Ishikawa (cell line): Measurements from ENCODE around the gene SELENOT.

ENCODE experiments used
- CEBPB ChIP-seq: IDR thresholded peaks from 2 replicates; pipeline ENCODE4 v1.6.1; 2012
- CREB1 ChIP-seq: IDR thresholded peaks from 2 replicates; pipeline ENCODE4 v1.6.1; 2012; ENCODE audit warnings: low read depth
- EGR1 ChIP-seq: IDR thresholded peaks from 2 replicates; pipeline ENCODE4 v1.6.1; 2012
- EP300 ChIP-seq: IDR thresholded peaks from 2 replicates; pipeline ENCODE4 v1.6.1; 2012; ENCODE audit warnings: borderline replicate concordance
- FOXM1 ChIP-seq: IDR thresholded peaks from 2 replicates; pipeline ENCODE4 v1.6.1; 2012; ENCODE audit warnings: low read depth, borderline replicate concordance
- NFIC ChIP-seq: IDR thresholded peaks from 2 replicates; pipeline ENCODE4 v1.6.1; 2012
- RAD21 ChIP-seq: IDR thresholded peaks from 2 replicates; pipeline ENCODE4 v1.6.1; 2012; ENCODE audit warnings: low read depth
- TAF1 ChIP-seq: IDR thresholded peaks from 2 replicates; pipeline ENCODE4 v1.6.1; 2012; ENCODE audit warnings: low read depth, mild to moderate bottlenecking
- TCF12 ChIP-seq: IDR thresholded peaks from 2 replicates; pipeline ENCODE4 v1.6.1; 2012; ENCODE audit warnings: low read depth
- TEAD4 ChIP-seq: IDR thresholded peaks from 2 replicates; pipeline ENCODE4 v1.6.1; 2012
- YY1 ChIP-seq: IDR thresholded peaks from 2 replicates; pipeline ENCODE4 v1.6.1; 2012; ENCODE audit warnings: low read depth
- ZBTB7A ChIP-seq: IDR thresholded peaks from 2 replicates; pipeline ENCODE4 v1.6.1; 2012; ENCODE audit warnings: low read depth
- TF ChIP-seq, protein P1 (sequence below): IDR thresholded peaks from 2 replicates; pipeline ENCODE4 v1.6.1; 2012
- TF ChIP-seq, protein P2 (sequence below): IDR thresholded peaks from 2 replicates; pipeline ENCODE4 v1.6.1; 2012
- TF ChIP-seq, protein P3 (sequence below): IDR thresholded peaks from 2 replicates; pipeline ENCODE4 v1.6.1; 2012; ENCODE audit warnings: low read depth, mild to moderate bottlenecking

SELENOT gene

DNA sequence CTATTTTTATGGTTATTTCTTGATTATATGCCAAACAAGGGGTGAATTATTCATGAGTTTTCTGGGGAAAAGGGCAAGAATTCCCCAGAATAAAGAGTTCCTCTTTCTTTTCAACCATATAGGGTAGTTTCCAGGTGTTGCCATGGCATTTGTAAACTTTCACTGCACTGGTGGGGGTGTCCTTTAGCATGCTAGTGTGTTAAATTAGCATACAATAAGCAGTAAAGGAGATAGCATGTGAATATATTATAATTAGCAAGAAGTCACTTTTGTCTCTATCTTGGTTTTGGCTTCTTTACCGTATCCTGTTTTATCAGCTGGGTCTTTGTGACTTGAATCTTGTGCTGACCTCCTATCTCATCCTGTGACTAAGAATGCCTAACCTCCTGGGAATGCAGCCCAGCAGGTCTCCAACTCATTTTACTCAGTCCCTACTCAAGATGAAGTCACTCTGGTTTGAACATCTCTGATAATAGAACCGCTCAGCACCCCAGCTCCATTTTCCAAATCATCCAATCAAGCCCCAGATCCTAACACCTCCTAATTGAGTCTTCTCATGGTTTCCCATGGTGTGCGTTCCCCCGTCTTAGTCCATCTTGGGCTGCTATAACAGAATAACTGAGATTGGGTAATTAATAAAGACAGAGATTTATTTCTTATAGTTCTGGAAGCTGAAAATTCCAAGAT is 3.4 kb upstream of the SELENOT start:
- TF ChIP-seq TEAD4 (peak; percentile 73), EP300 (no peak)

DNA sequence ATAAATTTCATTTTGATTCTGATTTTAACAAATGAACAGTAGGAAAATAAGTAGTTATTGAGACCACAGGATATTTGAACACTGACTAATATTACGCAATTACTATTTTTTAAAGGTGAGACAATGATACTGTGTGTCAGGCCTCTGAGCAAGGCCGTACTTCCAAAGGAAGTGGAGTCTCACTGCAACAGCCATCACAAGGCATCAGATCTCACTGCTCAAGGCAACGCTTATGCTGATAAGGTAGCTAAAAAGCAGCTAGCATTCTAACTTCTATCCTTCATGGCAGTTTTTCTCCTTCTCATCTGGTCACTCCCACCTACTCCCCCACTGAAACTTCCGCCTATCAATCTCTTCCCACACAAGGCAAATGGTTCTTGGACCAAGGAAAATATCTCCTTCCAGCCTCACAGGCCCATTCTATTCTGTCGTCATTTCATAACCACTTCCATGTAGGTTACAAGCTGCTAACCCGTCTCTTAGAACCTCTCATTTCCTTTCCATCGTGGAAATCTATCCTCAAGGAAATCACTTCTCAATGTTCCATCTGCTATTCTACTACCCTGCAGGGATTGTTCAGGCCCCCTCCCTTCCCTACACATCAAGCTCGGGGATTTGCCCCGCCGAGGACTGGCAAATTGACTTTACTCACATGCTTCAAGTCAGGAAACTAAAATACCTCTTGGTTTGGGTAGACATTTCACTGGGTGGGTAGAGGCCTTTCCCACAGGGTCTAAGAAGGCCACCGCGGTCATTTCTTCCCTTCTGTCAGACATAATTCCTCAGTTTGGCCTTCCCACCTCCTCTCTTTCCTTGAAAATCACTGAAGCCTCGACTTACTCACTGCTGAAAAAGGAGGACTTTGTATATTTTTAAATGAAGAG is 2.2 kb upstream of the SELENOT start:
- TF ChIP-seq CEBPB: peak; percentile 68; the same call in 1 of the 2 replicates

DNA sequence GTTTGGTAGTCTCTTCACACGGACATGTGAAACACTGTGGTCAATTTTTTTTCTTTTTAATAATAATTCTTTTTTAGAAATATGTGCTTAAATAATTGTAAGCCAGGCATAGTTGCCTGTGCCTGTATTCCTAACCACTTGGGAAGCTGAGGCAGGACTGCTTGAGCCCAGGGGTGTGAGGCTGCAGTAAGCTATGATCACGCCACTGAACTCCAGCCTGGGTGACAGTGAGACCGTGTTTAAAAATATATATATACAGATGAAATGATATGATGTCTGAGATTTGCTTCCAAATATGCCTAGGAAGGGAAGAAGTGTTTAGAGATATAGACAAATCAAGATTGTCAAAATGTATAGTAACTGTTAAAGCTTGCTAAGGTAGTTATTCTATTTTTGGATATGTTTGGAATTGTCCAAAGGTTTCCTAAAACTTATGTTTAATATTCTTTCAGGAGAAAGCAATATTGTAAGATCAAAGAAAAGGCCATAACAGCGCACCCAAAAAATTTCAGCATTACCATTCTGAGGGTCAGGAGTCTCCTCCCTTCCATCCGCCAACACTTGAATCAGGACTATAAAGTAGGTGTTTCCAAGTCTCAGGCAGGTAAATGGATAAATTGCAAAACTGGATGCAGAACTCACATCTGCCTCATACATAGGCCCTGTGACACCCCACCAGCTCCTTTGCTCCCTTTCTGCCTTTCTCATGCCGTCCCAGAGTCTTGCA is 532 bp upstream of the SELENOT start:
- TF ChIP-seq, protein P1, sequence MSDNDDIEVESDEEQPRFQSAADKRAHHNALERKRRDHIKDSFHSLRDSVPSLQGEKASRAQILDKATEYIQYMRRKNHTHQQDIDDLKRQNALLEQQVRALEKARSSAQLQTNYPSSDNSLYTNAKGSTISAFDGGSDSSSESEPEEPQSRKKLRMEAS: no peak
- no peak for TF ChIP-seq CREB1
- TF ChIP-seq, protein P2, sequence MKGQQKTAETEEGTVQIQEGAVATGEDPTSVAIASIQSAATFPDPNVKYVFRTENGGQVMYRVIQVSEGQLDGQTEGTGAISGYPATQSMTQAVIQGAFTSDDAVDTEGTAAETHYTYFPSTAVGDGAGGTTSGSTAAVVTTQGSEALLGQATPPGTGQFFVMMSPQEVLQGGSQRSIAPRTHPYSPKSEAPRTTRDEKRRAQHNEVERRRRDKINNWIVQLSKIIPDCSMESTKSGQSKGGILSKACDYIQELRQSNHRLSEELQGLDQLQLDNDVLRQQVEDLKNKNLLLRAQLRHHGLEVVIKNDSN: no peak
- no peak for TF ChIP-seq RAD21
- TF ChIP-seq, protein P3, sequence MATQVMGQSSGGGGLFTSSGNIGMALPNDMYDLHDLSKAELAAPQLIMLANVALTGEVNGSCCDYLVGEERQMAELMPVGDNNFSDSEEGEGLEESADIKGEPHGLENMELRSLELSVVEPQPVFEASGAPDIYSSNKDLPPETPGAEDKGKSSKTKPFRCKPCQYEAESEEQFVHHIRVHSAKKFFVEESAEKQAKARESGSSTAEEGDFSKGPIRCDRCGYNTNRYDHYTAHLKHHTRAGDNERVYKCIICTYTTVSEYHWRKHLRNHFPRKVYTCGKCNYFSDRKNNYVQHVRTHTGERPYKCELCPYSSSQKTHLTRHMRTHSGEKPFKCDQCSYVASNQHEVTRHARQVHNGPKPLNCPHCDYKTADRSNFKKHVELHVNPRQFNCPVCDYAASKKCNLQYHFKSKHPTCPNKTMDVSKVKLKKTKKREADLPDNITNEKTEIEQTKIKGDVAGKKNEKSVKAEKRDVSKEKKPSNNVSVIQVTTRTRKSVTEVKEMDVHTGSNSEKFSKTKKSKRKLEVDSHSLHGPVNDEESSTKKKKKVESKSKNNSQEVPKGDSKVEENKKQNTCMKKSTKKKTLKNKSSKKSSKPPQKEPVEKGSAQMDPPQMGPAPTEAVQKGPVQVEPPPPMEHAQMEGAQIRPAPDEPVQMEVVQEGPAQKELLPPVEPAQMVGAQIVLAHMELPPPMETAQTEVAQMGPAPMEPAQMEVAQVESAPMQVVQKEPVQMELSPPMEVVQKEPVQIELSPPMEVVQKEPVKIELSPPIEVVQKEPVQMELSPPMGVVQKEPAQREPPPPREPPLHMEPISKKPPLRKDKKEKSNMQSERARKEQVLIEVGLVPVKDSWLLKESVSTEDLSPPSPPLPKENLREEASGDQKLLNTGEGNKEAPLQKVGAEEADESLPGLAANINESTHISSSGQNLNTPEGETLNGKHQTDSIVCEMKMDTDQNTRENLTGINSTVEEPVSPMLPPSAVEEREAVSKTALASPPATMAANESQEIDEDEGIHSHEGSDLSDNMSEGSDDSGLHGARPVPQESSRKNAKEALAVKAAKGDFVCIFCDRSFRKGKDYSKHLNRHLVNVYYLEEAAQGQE: no peak
- TF ChIP-seq EP300: no peak
- no peak for TF ChIP-seq NFIC
- no peak for TF ChIP-seq YY1
- no peak for TF ChIP-seq TEAD4
- no peak for TF ChIP-seq TAF1
- TF ChIP-seq CEBPB: no peak; the same call in 1 of the 2 replicates
- TF ChIP-seq EGR1: no peak
- no peak for TF ChIP-seq TCF12

DNA sequence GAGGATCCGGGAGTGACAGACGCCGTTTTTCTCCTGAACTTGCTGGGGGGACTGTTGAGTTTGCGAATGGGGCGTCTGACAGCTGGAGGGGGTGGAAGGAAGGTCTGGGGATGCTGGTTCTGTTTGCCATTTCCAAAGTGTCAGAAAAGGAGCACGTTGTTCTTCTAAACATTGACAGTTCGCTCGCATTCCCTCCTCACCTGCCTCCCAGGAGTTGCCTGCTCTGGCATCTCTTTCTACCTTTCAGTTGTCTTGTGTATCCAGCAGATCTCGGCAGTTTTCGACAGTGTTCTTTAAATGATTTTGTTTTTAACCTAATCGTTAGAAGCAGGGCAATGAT is 829 bp downstream of the SELENOT start:
- TF ChIP-seq, protein P2: no peak
- TF ChIP-seq, protein P3: no peak
- TF ChIP-seq CREB1 (no peak), EP300 (no peak), RAD21 (no peak), TCF12 (no peak), TAF1 (no peak), EGR1 (no peak), FOXM1 (no peak), NFIC (no peak), CEBPB (no peak), TEAD4 (no peak), YY1 (no peak), ZBTB7A (no peak)
- TF ChIP-seq, protein P1: no peak

DNA sequence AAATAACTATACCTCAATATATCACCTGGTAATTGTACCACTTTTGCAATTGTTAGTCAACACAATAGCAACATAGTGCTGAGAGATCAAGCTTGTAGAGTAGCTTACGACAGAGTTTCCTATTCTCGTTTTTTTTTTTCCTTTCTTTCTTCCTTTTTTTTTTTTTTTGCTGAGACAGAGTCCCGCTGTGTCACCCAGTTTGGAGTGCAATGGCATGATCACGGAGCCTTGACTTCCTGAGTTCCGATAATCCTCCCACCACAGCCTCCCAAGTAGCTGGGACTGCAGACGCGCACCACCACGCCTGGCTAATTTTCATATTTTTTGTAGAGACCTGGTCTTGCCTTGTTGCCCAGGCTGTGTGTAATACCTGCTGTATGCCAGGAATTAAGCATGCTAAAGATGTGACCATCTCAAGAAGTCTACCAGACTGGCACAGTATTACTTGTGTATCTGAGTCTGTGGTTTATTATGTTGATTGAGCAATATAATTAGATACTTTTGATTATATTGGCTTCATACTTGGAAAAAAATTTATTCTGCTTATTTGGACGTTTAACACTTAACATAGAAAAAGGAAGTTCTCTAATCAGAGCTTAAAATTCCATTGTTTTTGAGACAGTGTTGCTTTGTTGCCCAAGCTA is 3.0 kb downstream of the SELENOT start:
- TF ChIP-seq YY1 (no peak), ZBTB7A (no peak), TAF1 (no peak), TCF12 (no peak)
- TF ChIP-seq, protein P2: no peak
- TF ChIP-seq, protein P3: no peak
